ENCODE results near the gene TTLL1. TPM values are rescaled to one million over a fixed set of nuclear protein-coding genes. Genes with fewer than 3 reads are reported as not detected.

Gene TTLL1
- total RNA-seq, 1 experiment from 2014 or later = 4.1 TPM

DNA sequence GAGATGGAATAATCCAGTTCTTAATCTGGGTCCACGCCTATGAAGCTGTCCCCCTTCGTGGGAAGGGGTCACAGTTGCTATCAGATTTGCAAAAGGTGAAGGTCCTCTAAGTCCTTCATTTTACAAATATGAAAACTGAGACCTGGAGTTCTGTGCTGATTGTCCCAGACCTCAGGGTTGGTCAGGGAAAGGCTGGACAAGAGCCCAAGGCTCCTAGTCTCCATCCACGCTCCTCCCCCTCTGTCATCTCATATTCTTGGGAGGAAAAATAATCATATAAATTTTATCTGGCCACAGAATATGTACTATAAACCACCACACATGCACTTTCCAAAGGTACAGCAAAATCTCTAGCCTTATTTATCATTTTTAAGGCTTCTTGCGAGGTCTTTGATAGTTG lies 79.7 kb downstream of the TTLL1 start:
- H3K4me1 ChIP-seq = peaks cover 75% of the 10 kb centered on the region

GRCh38 chr22:43008921-43009320 lies 80.3 kb downstream of the TTLL1 start:
- peak overlapping the region; percentile 50 for H3K27ac Mint-ChIP-seq (ENCODE audit: unreplicated experiment)
- Histone ChIP-seq H3K27me3 (replicated peaks; ENCODE audit: control insufficient read depth, insufficient read depth, low read length) (no peaks in the 10 kb centered on the region), H3K9me3 (no peaks in the 10 kb centered on the region), H3K4me3 (ENCODE audit: low read depth, low read length) (no peak overlapping the region), H3K4me1 (peaks cover 80% of the 10 kb centered on the region), H3K36me3 (ENCODE audit: control insufficient read depth, insufficient read depth, low read length) (no peaks in the 10 kb centered on the region; the same call in 1 of the 2 replicates)
- peaks cover 42% of the 10 kb centered on the region for H3K36me3 Mint-ChIP-seq (ENCODE audit: insufficient read depth, unreplicated experiment)
- no peaks in the 10 kb centered on the region for H3K9me3 Mint-ChIP-seq (ENCODE audit: unreplicated experiment)
- H3K4me3 Mint-ChIP-seq (ENCODE audit: unreplicated experiment) = no peak overlapping the region
- ChIA-PET CTCF (interaction anchor here (1.8 kb wide), 1 partner anchor 15 kb away, joined by 7 read pairs; no protein-coding TSS in a partner anchor), POLR2A (interaction anchor here (2.8 kb wide), 1 partner anchor 15 kb away, joined by 38 read pairs; no protein-coding TSS in a partner anchor)
- no peak for TF ChIP-seq CTCF (IDR thresholded peaks at IDR 0.05; ENCODE audit: insufficient read depth in 1 of 2, low read depth in 1 of 2, low read length in 1 of 2, severe bottlenecking in 1 of 2, unreplicated experiment in 1 of 2)
- no peak for DNase-seq
- H3K27me3 Mint-ChIP-seq (ENCODE audit: insufficient read depth, unreplicated experiment) = no peaks in the 10 kb centered on the region
- intact Hi-C loops (cut with micrococcal nuclease; ENCODE audit: unreplicated experiment) = no loop called here
- peaks cover 31% of the 10 kb centered on the region for H3K4me1 Mint-ChIP-seq (ENCODE audit: low read depth, unreplicated experiment)
- BruUV-seq (replicated peaks) = no TSS peak

More for the DNA sequence above, 79.7 kb downstream of the TTLL1 start:
- ChIA-PET CTCF (no interaction called here), POLR2A (no interaction called here)
- no peaks in the 10 kb centered on the region; the same call in 1 of the 2 replicates for H3K36me3 ChIP-seq (ENCODE audit: control insufficient read depth, insufficient read depth, low read length)
- no peaks in the 10 kb centered on the region for H3K27me3 ChIP-seq (replicated peaks; ENCODE audit: control insufficient read depth, insufficient read depth, low read length)
- Mint-ChIP-seq H3K27ac (ENCODE audit: unreplicated experiment) (peak overlapping the region; percentile 50), H3K9me3 (ENCODE audit: unreplicated experiment) (no peaks in the 10 kb centered on the region), H3K4me3 (ENCODE audit: unreplicated experiment) (no peak overlapping the region), H3K36me3 (ENCODE audit: insufficient read depth, unreplicated experiment) (peaks cover 47% of the 10 kb centered on the region), H3K27me3 (ENCODE audit: insufficient read depth, unreplicated experiment) (no peaks in the 10 kb centered on the region), H3K4me1 (ENCODE audit: low read depth, unreplicated experiment) (peaks cover 30% of the 10 kb centered on the region)
- no peak for TF ChIP-seq CTCF (IDR thresholded peaks at IDR 0.05; ENCODE audit: insufficient read depth in 1 of 2, low read depth in 1 of 2, low read length in 1 of 2, severe bottlenecking in 1 of 2, unreplicated experiment in 1 of 2)
- intact Hi-C loops (cut with micrococcal nuclease; ENCODE audit: unreplicated experiment) = no loop called here
- no peak for DNase-seq
- BruUV-seq (replicated peaks) = no TSS peak
- no peaks in the 10 kb centered on the region for H3K9me3 ChIP-seq
- no peak overlapping the region for H3K4me3 ChIP-seq (ENCODE audit: low read depth, low read length)

GRCh38 chr22:43008509-43008908 lies 80.7 kb downstream of the TTLL1 start:
- no peaks in the 10 kb centered on the region for H3K27me3 ChIP-seq (replicated peaks; ENCODE audit: control insufficient read depth, insufficient read depth, low read length)
- no peaks in the 10 kb centered on the region for H3K36me3 ChIP-seq (ENCODE audit: control insufficient read depth, insufficient read depth, low read length)
- POLR2A ChIA-PET = interaction anchor here (2.8 kb wide), 1 partner anchor 14 kb away, joined by 38 read pairs; no protein-coding TSS in a partner anchor
- CTCF ChIA-PET = interaction anchor here (1.2 to 1.8 kb wide), 2 partner anchors 14 to 57 kb away, joined by 3 to 7 read pairs; no protein-coding TSS in a partner anchor
- H3K9me3 Mint-ChIP-seq (ENCODE audit: unreplicated experiment) = no peaks in the 10 kb centered on the region
- H3K36me3 Mint-ChIP-seq (ENCODE audit: insufficient read depth, unreplicated experiment) = peaks cover 40% of the 10 kb centered on the region
- no TSS peak for BruUV-seq (replicated peaks)
- H3K4me1 Mint-ChIP-seq (ENCODE audit: low read depth, unreplicated experiment) = peaks cover 33% of the 10 kb centered on the region
- intact Hi-C loops (cut with micrococcal nuclease; ENCODE audit: unreplicated experiment) = no loop called here
- TF ChIP-seq CTCF (IDR thresholded peaks at IDR 0.05; ENCODE audit: insufficient read depth in 1 of 2, low read depth in 1 of 2, low read length in 1 of 2, severe bottlenecking in 1 of 2, unreplicated experiment in 1 of 2) = no peak
- H3K4me3 ChIP-seq (ENCODE audit: low read depth, low read length) = no peak overlapping the region
- H3K9me3 ChIP-seq = no peaks in the 10 kb centered on the region
- H3K27ac Mint-ChIP-seq (ENCODE audit: unreplicated experiment) = peak overlapping the region; percentile 50
- H3K4me3 Mint-ChIP-seq (ENCODE audit: unreplicated experiment) = no peak overlapping the region
- peaks cover 81% of the 10 kb centered on the region for H3K4me1 ChIP-seq
- H3K27me3 Mint-ChIP-seq (ENCODE audit: insufficient read depth, unreplicated experiment) = no peaks in the 10 kb centered on the region
- peak in 1 of 2 experiments; percentile 49 for DNase-seq

All from Caco-2 (cell line).